Measurements from ENCODE around the gene FABP6. TPM values are rescaled to one million over a fixed set of nuclear protein-coding genes. Genes with fewer than 3 reads are reported as not detected.

The FABP6 gene
- total and polyA plus RNA-seq, 9 of the 15 experiments (the other 6 are each of a cell fraction or from before 2014, with no cell fraction given): 0.11 to 0.33 (median 0.21) TPM; not detected in 4

- TF ChIP-seq ZNF384 (IDR thresholded peaks at IDR 0.05; ENCODE audit: low read depth, low read length) (no peak), ZBTB8A (IDR thresholded peaks at IDR 0.05; ENCODE audit: partially characterized antibody) (no peak), NFE2 (IDR thresholded peaks at IDR 0.05; ENCODE audit: low read depth) (no peak), NFE2L1 (tag; IDR thresholded peaks at IDR 0.05; ENCODE audit: borderline replicate concordance, low read depth) (no peak), BRF1 (IDR thresholded peaks at IDR 0.05; ENCODE audit: borderline replicate concordance, extremely low read depth, insufficient read length) (no peak), GABPB1 (CRISPR knock-in tag; IDR thresholded peaks at IDR 0.05) (0 out of 2 replicates have a peak, but pooled peaks have one; percentile 14), ZNF143 (CRISPR knock-in tag; IDR thresholded peaks at IDR 0.05) (no peak), JUNB (CRISPR knock-in tag; conservative IDR thresholded peaks at IDR 0.05) (no peak), ARHGAP35 (IDR thresholded peaks at IDR 0.05; ENCODE audit: partially characterized antibody) (no peak), KDM5B (IDR thresholded peaks at IDR 0.05; ENCODE audit: insufficient replicate concordance, low read depth, low read length) (peak; percentile 34), HNRNPUL1 (IDR thresholded peaks at IDR 0.05; ENCODE audit: low read length) (no peak), PRMT5 (CRISPR knock-in tag; IDR thresholded peaks at IDR 0.05) (no peak), CGGBP1 (CRISPR knock-in tag; IDR thresholded peaks at IDR 0.05) (no peak), ILF3 (IDR thresholded peaks at IDR 0.05; ENCODE audit: borderline replicate concordance) (no peak), U2AF1 (optimal IDR thresholded peaks at IDR 0.05; ENCODE audit: low read depth, low read length) (no peak), ZBTB43 (CRISPR knock-in tag; IDR thresholded peaks at IDR 0.05) (no peak), PREB (CRISPR knock-in tag; IDR thresholded peaks at IDR 0.05) (no peak), ZNF444 (CRISPR knock-in tag; IDR thresholded peaks at IDR 0.05) (no peak), CHD4 (IDR thresholded peaks at IDR 0.05; ENCODE audit: insufficient read depth, insufficient replicate concordance, low read depth, low read length, poor library complexity, severe bottlenecking) (no peak), DNMT1 (IDR thresholded peaks at IDR 0.05) (no peak), ZBTB9 (CRISPR knock-in tag; IDR thresholded peaks at IDR 0.05) (peak; percentile 56; the same call in 1 of the 2 replicates), EHMT2 (IDR thresholded peaks at IDR 0.05) (no peak), ETS1 (conservative IDR thresholded peaks at IDR 0.05; ENCODE audit: control insufficient read depth, low read depth, low read length) (peak; percentile 60; the same call in 1 of the 2 replicates)
Measured at GRCh38 chr5:160199410-160199911, 29.8 kb upstream of the FABP6 start (continued).

Data from K562 (cell line).